Vagina (tissue), 2 donors: Measurements from ENCODE around the gene NDUFS8.

Source experiments
- POLR2A ChIP-seq, 2 donors: fragments of 450-650 bp; IDR thresholded peaks; one replicate each; pipeline ENCODE4 v1.6.1; 2017; ENCODE audit warnings: antibody characterized with exemption in 2 of 2, mild to moderate bottlenecking in 2 of 2, moderate library complexity in 2 of 2
- POLR2AphosphoS5 ChIP-seq, 2 donors: sonication (generic); formaldehyde crosslinking; IDR thresholded peaks; one replicate each; pipeline ENCODE4 v1.9.0; 2017; ENCODE audit warnings: antibody characterized with exemption in 2 of 2, mild to moderate bottlenecking in 2 of 2, low read depth in 1 of 2; ENCODE audit not compliant: insufficient read depth in 1 of 2
- TF ChIP-seq, protein P1 (sequence below), 3 experiments: fragments of 450-650 bp in 2 of 3; fragments of 200-600 bp in 1 of 3; sonication (generic) in 1 of 3; IDR thresholded peaks; one replicate each; pipeline ENCODE4 v1.5.1; 2017 to 2019; ENCODE audit warnings: antibody characterized with exemption in 3 of 3, mild to moderate bottlenecking in 2 of 3, moderate library complexity in 2 of 3

DNA sequence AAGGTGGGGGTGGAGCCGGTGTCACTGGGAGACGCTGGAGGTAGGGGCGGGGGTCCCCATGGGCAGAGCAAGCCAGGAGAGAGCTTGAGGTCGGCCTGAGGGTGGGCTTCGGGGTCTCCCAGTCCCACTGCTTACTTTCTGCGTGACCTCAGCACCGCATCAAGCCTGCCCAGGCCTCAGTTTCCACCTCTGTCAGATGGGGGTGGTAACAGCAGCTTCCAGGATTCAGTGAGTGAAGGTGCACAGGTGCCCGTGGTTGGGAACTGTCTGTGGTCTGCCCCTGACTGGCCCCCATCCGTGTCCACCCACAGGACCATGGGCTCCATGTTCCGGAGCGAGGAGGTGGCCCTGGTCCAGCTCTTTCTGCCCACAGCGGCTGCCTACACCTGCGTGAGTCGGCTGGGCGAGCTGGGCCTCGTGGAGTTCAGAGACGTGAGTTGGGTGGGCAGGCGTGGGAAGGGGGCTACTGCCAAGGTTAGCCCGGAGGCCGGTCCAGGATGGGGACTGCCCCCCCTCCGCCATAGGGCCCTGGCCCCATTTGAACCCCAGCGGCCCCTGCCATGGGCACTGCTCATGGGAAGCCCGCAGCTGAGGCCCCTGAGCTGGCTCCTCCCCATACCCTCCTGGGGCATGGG is 10.6 kb downstream of the NDUFS8 start:
- TF ChIP-seq, protein P1, sequence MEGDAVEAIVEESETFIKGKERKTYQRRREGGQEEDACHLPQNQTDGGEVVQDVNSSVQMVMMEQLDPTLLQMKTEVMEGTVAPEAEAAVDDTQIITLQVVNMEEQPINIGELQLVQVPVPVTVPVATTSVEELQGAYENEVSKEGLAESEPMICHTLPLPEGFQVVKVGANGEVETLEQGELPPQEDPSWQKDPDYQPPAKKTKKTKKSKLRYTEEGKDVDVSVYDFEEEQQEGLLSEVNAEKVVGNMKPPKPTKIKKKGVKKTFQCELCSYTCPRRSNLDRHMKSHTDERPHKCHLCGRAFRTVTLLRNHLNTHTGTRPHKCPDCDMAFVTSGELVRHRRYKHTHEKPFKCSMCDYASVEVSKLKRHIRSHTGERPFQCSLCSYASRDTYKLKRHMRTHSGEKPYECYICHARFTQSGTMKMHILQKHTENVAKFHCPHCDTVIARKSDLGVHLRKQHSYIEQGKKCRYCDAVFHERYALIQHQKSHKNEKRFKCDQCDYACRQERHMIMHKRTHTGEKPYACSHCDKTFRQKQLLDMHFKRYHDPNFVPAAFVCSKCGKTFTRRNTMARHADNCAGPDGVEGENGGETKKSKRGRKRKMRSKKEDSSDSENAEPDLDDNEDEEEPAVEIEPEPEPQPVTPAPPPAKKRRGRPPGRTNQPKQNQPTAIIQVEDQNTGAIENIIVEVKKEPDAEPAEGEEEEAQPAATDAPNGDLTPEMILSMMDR (IDR thresholded peaks at IDR 0.05), result no peak
- no peak for TF ChIP-seq POLR2AphosphoS5 (IDR thresholded peaks at IDR 0.05; ENCODE audit: insufficient read depth in 1 of 2, low read depth in 1 of 2)
- no peak for TF ChIP-seq POLR2A (IDR thresholded peaks at IDR 0.05)
